Endothelial cell of umbilical vein (primary cell): ENCODE data around the gene RGS17. TPM values are rescaled to one million over a fixed set of nuclear protein-coding genes. Genes with fewer than 3 reads are reported as not detected.

Experiments used
- BruUV-seq: library from RNA; stranded (reverse); fragments of 400-500 nt; replicated peaks from 2 replicates; lab custom pipeline; 2021; lab: Mats Ljungman, UMichigan
- CTCF ChIA-PET: fragments of 300-600, 350-600 bp; sonication (Branson Sonifier 250); formaldehyde crosslinking; loops from one replicate; lab custom pipeline; 2021; ENCODE audit warnings: antibody characterized with exemption, inconsistent platforms; lab: Charles Lee
- POLR2A ChIA-PET: fragments of 300-600, 350-600 bp; sonication (Branson Sonifier 250); formaldehyde crosslinking; loops from one replicate; lab custom pipeline; 2021; ENCODE audit warnings: antibody characterized with exemption, inconsistent platforms; lab: Charles Lee
- DNase-seq: peaks from one replicate; pipeline ENCODE4 v3.0.0-alpha.2; 2011; ENCODE audit warnings: low read depth, low spot score
- FAIRE-seq: peaks from 2 replicates; lab custom pipeline; 2011; peaks lifted over from hg19 to GRCh38; lab: Jason Lieb, UNC
- H2AFZ ChIP-seq: 2 replicates; pipeline ENCODE4 v1.6.0; 2012; ENCODE audit warnings: low read depth, low read length, control low read depth, inconsistent platforms
- H3K27ac ChIP-seq: 2 replicates; pipeline ENCODE4 v1.5.1; 2011; ENCODE audit warnings: low read depth, mild to moderate bottlenecking, control low read depth, low read length, moderate library complexity; ENCODE audit not compliant: insufficient read depth
- H3K27me3 ChIP-seq, 2 experiments: 2 replicates each; pipeline versions ENCODE4 v1.6.0 to v1.6.1; 2011; ENCODE audit warnings: low read length in 2 of 2, mixed read lengths in 1 of 2; ENCODE audit not compliant: control insufficient read depth in 2 of 2, insufficient read depth in 2 of 2
- H3K36me3 ChIP-seq, 2 experiments: 2 replicates in 1 of 2; 3 replicates in 1 of 2; pipeline ENCODE4 v1.5.1; 2011; ENCODE audit warnings: low read length in 2 of 2, mild to moderate bottlenecking in 1 of 2, moderate library complexity in 1 of 2; ENCODE audit not compliant: control insufficient read depth in 2 of 2, insufficient read depth in 2 of 2; ENCODE audit errors: extremely low read depth in 1 of 2
- H3K4me1 ChIP-seq: 3 replicates; pipeline ENCODE4 v1.5.1; 2011; ENCODE audit warnings: mild to moderate bottlenecking, low read length; ENCODE audit not compliant: control insufficient read depth, insufficient read depth; ENCODE audit errors: extremely low read depth
- H3K4me2 ChIP-seq: 2 replicates; pipeline ENCODE4 v1.6.1; 2011; ENCODE audit warnings: low read length, control low read depth, mixed read lengths; ENCODE audit not compliant: insufficient read depth
- H3K4me3 ChIP-seq, 3 experiments: fragments of 200-600 bp in 1 of 3; sonication (generic), shearing (Covaris generic) in 1 of 3; replicated peaks in 1 of 3; 2 replicates each; pipeline ENCODE4 v1.5.1; 2011 to 2016; ENCODE audit warnings: control low read depth in 3 of 3, low read length in 3 of 3, mild to moderate bottlenecking in 2 of 3, inconsistent platforms in 1 of 3, low read depth in 1 of 3, moderate library complexity in 1 of 3; ENCODE audit not compliant: insufficient read depth in 1 of 3
- H3K79me2 ChIP-seq: 2 replicates; pipeline ENCODE4 v1.6.0; 2012; ENCODE audit warnings: low read length, inconsistent platforms; ENCODE audit not compliant: control insufficient read depth, insufficient read depth
- H3K9ac ChIP-seq: replicated peaks from 2 replicates; pipeline ENCODE3; 2011; ENCODE audit warnings: low read length, control low read depth; ENCODE audit not compliant: insufficient read depth; ENCODE audit errors: extremely low read depth
- H3K9me1 ChIP-seq: replicated peaks from 3 replicates; pipeline ENCODE4 v1.6.0; 2011; ENCODE audit warnings: mild to moderate bottlenecking, low read length; ENCODE audit not compliant: control insufficient read depth, insufficient read depth; ENCODE audit errors: extremely low read depth
- H3K9me3 ChIP-seq: replicated peaks from 2 replicates; pipeline ENCODE4 v1.5.1; 2012; ENCODE audit warnings: low read length, inconsistent platforms; ENCODE audit not compliant: control insufficient read depth, insufficient read depth
- H4K20me1 ChIP-seq: replicated peaks from 2 replicates; pipeline ENCODE3; 2011; ENCODE audit warnings: mild to moderate bottlenecking, low read length; ENCODE audit not compliant: control insufficient read depth, insufficient read depth; ENCODE audit errors: extremely low read depth
- CTCF ChIP-seq, 2 donors: IDR thresholded peaks; 1 replicate in 1 of 2; 2 replicates in 1 of 2; pipeline ENCODE4 v1.5.1; 2011; ENCODE audit warnings: low read length in 2 of 2, mild to moderate bottlenecking in 2 of 2, moderate library complexity in 2 of 2, control low read depth in 1 of 2, inconsistent platforms in 1 of 2, low read depth in 1 of 2; ENCODE audit not compliant: insufficient read depth in 1 of 2; ENCODE audit errors: extremely low read depth in 1 of 2
- EZH2 ChIP-seq: IDR thresholded peaks from 2 replicates; pipeline ENCODE4 v1.6.1; 2012; ENCODE audit warnings: borderline replicate concordance, low read depth, mild to moderate bottlenecking, moderate library complexity, low read length, inconsistent platforms; ENCODE audit not compliant: severe bottlenecking
- FOS ChIP-seq: IDR thresholded peaks from 2 replicates; pipeline ENCODE4 v1.6.1; 2011; ENCODE audit warnings: mild to moderate bottlenecking, low read length, moderate library complexity, borderline replicate concordance; ENCODE audit not compliant: insufficient read depth
- GATA2 ChIP-seq: IDR thresholded peaks from 2 replicates; pipeline ENCODE4 v1.7.0; 2011; ENCODE audit warnings: low read depth, mild to moderate bottlenecking, moderate library complexity, mixed read lengths, low read length; ENCODE audit not compliant: insufficient read length, insufficient read depth
- JUN ChIP-seq: IDR thresholded peaks from 2 replicates; pipeline ENCODE4 v1.6.1; 2011; ENCODE audit warnings: borderline replicate concordance, low read depth; ENCODE audit not compliant: insufficient read length, insufficient read depth
- MAX ChIP-seq: IDR thresholded peaks from 2 replicates; pipeline ENCODE4 v1.6.1; 2011; ENCODE audit not compliant: insufficient read depth, insufficient read length
- MYC ChIP-seq: IDR thresholded peaks from one replicate; pipeline ENCODE4 v1.6.1; 2011; ENCODE audit warnings: mild to moderate bottlenecking, low read depth, low read length
- POLR2A ChIP-seq: IDR thresholded peaks from 2 replicates; pipeline ENCODE4 v1.6.1; 2012; ENCODE audit warnings: low read depth, mild to moderate bottlenecking, control low read depth, low read length
- POLR2AphosphoS5 ChIP-seq: IDR thresholded peaks from 2 replicates; pipeline ENCODE4 v1.6.1; 2012; ENCODE audit warnings: low read depth, mild to moderate bottlenecking, control low read depth, low read length, moderate library complexity; ENCODE audit not compliant: insufficient read depth
- dilution Hi-C: fragments of 300-500 bp; cut with MboI; formaldehyde crosslinking; loops from one replicate; pipeline ENCODE4 v1.15.0; 2019; ENCODE audit warnings: low sequenced_read_pairs; ENCODE audit not compliant: extremely low pct_ligation_motif_present
- intact Hi-C: fragments of 100-400 bp; cut with micrococcal nuclease; formaldehyde crosslinking; loops from one replicate; pipeline ENCODE4 v1.10.0; 2022
- polyA plus RNA-seq, 4 experiments: library from polyadenylated mRNA; depleted of rRNA in 3 of 4; stranded (reverse) in 3 of 4; unstranded in 1 of 4; fragments of >200 nt; gene quantifications; 2 replicates each; pipeline versions ENCODE4 v1.2.1 to v1.2.3, GENCODE V29; 2011 to 2012; ENCODE audit warnings: missing spikeins in 1 of 4
- total RNA-seq: library from RNA; stranded (reverse); gene quantifications from 2 replicates; pipeline ENCODE4 v1.2.3, GENCODE V29; 2021

RGS17 gene
- total and polyA plus RNA-seq, 2 donors (not counting 3 experiments of a cell fraction or from before 2014, with no cell fraction given): 0.40 to 1.1 TPM

- Histone ChIP-seq H3K79me2 (no peaks in the 10 kb centered on the region), H3K9me3 (no peaks in the 10 kb centered on the region), H3K9me1 (no peaks in the 10 kb centered on the region), H3K4me1 (no peaks in the 10 kb centered on the region), H3K27me3 (no peaks in the 10 kb centered on the region), H3K9ac (no peak overlapping the region), H4K20me1 (no peaks in the 10 kb centered on the region), H3K27ac (no peak overlapping the region), H3K4me2 (no peak overlapping the region), H3K36me3 (no peaks in the 10 kb centered on the region), H3K4me3 (no peak overlapping the region), H2AFZ (no peak overlapping the region)
- intact Hi-C loops: no loop called here
- CTCF ChIA-PET: no interaction called here
- FAIRE-seq (no peak), DNase-seq (no peak)
- no TSS peak for BruUV-seq
- POLR2A ChIA-PET: no interaction called here
- dilution Hi-C loops: no loop called here
- no peak for TF ChIP-seq JUN
- no peak for TF ChIP-seq CTCF (IDR thresholded peaks at IDR 0.05; ENCODE audit: extremely low read depth in 1 of 2, insufficient read depth in 1 of 2, low read depth in 1 of 2, low read length in 2 of 2)
- TF ChIP-seq POLR2AphosphoS5: no peak
- no peak for TF ChIP-seq GATA2
- TF ChIP-seq POLR2A: no peak
- TF ChIP-seq MAX: no peak
These were observed 9.2 kb upstream of the RGS17 start for GRCh38 chr6:153140299-153140698.

- FAIRE-seq: no peak
- ChIA-PET CTCF (no interaction called here), POLR2A (no interaction called here)
- no peak overlapping the region for H2AFZ ChIP-seq
- H3K9me3 ChIP-seq: no peaks in the 10 kb centered on the region
- no peak overlapping the region for H3K27ac ChIP-seq
- no peak for DNase-seq
- dilution Hi-C loops (no loop called here), intact Hi-C loops (no loop called here)
- TF ChIP-seq POLR2A: no peak
- TF ChIP-seq EZH2: no peak
- no peak for TF ChIP-seq POLR2AphosphoS5
- TF ChIP-seq MAX: no peak
- no peak for TF ChIP-seq CTCF (IDR thresholded peaks at IDR 0.05; ENCODE audit: extremely low read depth in 1 of 2, insufficient read depth in 1 of 2, low read depth in 1 of 2, low read length in 2 of 2)
- no peak for TF ChIP-seq GATA2
- no peak for TF ChIP-seq MYC
- TF ChIP-seq JUN: no peak
- no peak for TF ChIP-seq FOS
- no peaks in the 10 kb centered on the region for H3K79me2 ChIP-seq
- H3K36me3 ChIP-seq: no peaks in the 10 kb centered on the region
- no peak overlapping the region for H3K9ac ChIP-seq
- no TSS peak for BruUV-seq
- no peak overlapping the region for H3K4me2 ChIP-seq
- no peaks in the 10 kb centered on the region for H3K4me1 ChIP-seq
- no peaks in the 10 kb centered on the region for H3K27me3 ChIP-seq
- H4K20me1 ChIP-seq: no peaks in the 10 kb centered on the region
- H3K4me3 ChIP-seq: no peak overlapping the region
- no peaks in the 10 kb centered on the region for H3K9me1 ChIP-seq
These were observed 7.8 kb upstream of the RGS17 start for GRCh38 chr6:153138930-153139329.
